HepG2 (cell line): ENCODE results near the gene NKX2-3. TPM values are rescaled to one million over a fixed set of nuclear protein-coding genes. Genes with fewer than 3 reads are reported as not detected.

Source experiments
- ADNP ChIP-seq: sonication (generic); formaldehyde crosslinking; IDR thresholded peaks from 2 replicates; pipeline ENCODE4 v1.4.0; 2020; ENCODE audit warnings: missing genetic modification reagents
- ATF2 ChIP-seq: sonication (generic); formaldehyde crosslinking; IDR thresholded peaks from 2 replicates; pipeline ENCODE4 v1.4.0; 2020; ENCODE audit warnings: missing genetic modification reagents
- BHLHE40 ChIP-seq: IDR thresholded peaks from 2 replicates; pipeline ENCODE4 v1.6.1; 2011; ENCODE audit warnings: low read length, improper control_type of control experiment
- HMG20A ChIP-seq: IDR thresholded peaks from 2 replicates; pipeline ENCODE4 v1.6.1; 2016; ENCODE audit warnings: borderline replicate concordance
- HNF4G ChIP-seq, 2 experiments: sonication (generic) in 1 of 2; formaldehyde crosslinking in 1 of 2; IDR thresholded peaks; 2 replicates each; pipeline versions ENCODE4 v1.4.0 to v1.6.1; 2011 to 2020; ENCODE audit warnings: borderline replicate concordance in 2 of 2, low read depth in 2 of 2, mild to moderate bottlenecking in 2 of 2, low read length in 1 of 2, missing genetic modification reagents in 1 of 2, moderate library complexity in 1 of 2
- SP140L ChIP-seq: sonication (generic); formaldehyde crosslinking; IDR thresholded peaks from 2 replicates; pipeline ENCODE4 v1.4.0; 2020; ENCODE audit warnings: missing genetic modification reagents, borderline replicate concordance
- TCF7 ChIP-seq: sonication (generic); IDR thresholded peaks from 2 replicates; pipeline ENCODE4 v1.6.1; 2016; ENCODE audit warnings: antibody characterized with exemption, low read depth
- ZNF138 ChIP-seq: sonication (generic); formaldehyde crosslinking; IDR thresholded peaks from 2 replicates; pipeline ENCODE4 v1.5.0; 2020; ENCODE audit warnings: mild to moderate bottlenecking, low read depth, missing genetic modification reagents
- ZZZ3 ChIP-seq: sonication (generic); formaldehyde crosslinking; IDR thresholded peaks from 2 replicates; pipeline ENCODE4 v1.4.0; 2020; ENCODE audit warnings: missing genetic modification reagents, mild to moderate bottlenecking, borderline replicate concordance
- polyA plus RNA-seq, 8 experiments: library from polyadenylated mRNA; depleted of rRNA in 3 of 8; stranded (reverse) in 7 of 8; unstranded in 1 of 8; fragments of >200 nt; fragmentation: Illumina TruSeq in 4 of 8; extraction: Trizol in 4 of 8; gene quantifications; 2 replicates each; pipeline versions ENCODE4 v1.2.1 to v1.2.3, GENCODE V29; 2011 to 2016; ENCODE audit warnings: low read depth in 4 of 8, missing spikeins in 1 of 8, mixed read lengths in 1 of 8; ENCODE audit not compliant: insufficient read depth in 1 of 8
- total RNA-seq, 5 experiments: library from RNA; depleted of rRNA; stranded (reverse); fragments of >200 nt; fragmentation: Illumina TruSeq; extraction: Trizol; gene quantifications; 2 replicates each; pipeline ENCODE4 v1.2.3, GENCODE V29; 2016; ENCODE audit warnings: low read depth in 1 of 5
- TF ChIP-seq, protein P1 (sequence below), 2 experiments: fragments of 450-650 bp in 1 of 2; sonication (generic) in 1 of 2; formaldehyde crosslinking in 1 of 2; IDR thresholded peaks; 2 replicates each; pipeline versions ENCODE4 v1.6.1 to v1.8.0; 2016 to 2022; ENCODE audit warnings: antibody characterized with exemption in 1 of 2, mild to moderate bottlenecking in 1 of 2, missing genetic modification reagents in 1 of 2

The NKX2-3 gene
- total and polyA plus RNA-seq, 2 of the 13 experiments (the other 11 are each of a cell fraction or from before 2014, with no cell fraction given): not detected

- TF ChIP-seq, protein P1, sequence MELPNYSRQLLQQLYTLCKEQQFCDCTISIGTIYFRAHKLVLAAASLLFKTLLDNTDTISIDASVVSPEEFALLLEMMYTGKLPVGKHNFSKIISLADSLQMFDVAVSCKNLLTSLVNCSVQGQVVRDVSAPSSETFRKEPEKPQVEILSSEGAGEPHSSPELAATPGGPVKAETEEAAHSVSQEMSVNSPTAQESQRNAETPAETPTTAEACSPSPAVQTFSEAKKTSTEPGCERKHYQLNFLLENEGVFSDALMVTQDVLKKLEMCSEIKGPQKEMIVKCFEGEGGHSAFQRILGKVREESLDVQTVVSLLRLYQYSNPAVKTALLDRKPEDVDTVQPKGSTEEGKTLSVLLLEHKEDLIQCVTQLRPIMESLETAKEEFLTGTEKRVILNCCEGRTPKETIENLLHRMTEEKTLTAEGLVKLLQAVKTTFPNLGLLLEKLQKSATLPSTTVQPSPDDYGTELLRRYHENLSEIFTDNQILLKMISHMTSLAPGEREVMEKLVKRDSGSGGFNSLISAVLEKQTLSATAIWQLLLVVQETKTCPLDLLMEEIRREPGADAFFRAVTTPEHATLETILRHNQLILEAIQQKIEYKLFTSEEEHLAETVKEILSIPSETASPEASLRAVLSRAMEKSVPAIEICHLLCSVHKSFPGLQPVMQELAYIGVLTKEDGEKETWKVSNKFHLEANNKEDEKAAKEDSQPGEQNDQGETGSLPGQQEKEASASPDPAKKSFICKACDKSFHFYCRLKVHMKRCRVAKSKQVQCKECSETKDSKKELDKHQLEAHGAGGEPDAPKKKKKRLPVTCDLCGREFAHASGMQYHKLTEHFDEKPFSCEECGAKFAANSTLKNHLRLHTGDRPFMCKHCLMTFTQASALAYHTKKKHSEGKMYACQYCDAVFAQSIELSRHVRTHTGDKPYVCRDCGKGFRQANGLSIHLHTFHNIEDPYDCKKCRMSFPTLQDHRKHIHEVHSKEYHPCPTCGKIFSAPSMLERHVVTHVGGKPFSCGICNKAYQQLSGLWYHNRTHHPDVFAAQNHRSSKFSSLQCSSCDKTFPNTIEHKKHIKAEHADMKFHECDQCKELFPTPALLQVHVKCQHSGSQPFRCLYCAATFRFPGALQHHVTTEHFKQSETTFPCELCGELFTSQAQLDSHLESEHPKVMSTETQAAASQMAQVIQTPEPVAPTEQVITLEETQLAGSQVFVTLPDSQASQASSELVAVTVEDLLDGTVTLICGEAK (IDR thresholded peaks at IDR 0.05): no peak
- TF ChIP-seq, protein P1 (CRISPR knock-in tag; IDR thresholded peaks at IDR 0.05): no peak
- TF ChIP-seq ADNP (CRISPR knock-in tag) (no peak), HNF4G (IDR thresholded peaks at IDR 0.05; ENCODE audit: borderline replicate concordance, low read depth, low read length) (no peak), HNF4G (CRISPR knock-in tag; IDR thresholded peaks at IDR 0.05; ENCODE audit: borderline replicate concordance, low read depth) (no peak), ZNF138 (no peak), HMG20A (no peak), TCF7 (no peak), BHLHE40 (no peak), SP140L (no peak), ATF2 (CRISPR knock-in tag) (no peak), ZZZ3 (CRISPR knock-in tag) (no peak)
These were observed 11.6 kb downstream of the NKX2-3 start (continued) for GRCh38 chr10:99544322-99544721.
